H9 (cell line): ENCODE data around the gene PLXNA1. TPM values are rescaled to one million over a fixed set of nuclear protein-coding genes. Genes with fewer than 3 reads are reported as not detected.

Experiments used
- DNase-seq: peaks from one replicate; pipeline ENCODE4 v3.0.0-alpha.2; 2017
- H2AFZ ChIP-seq: one replicate; pipeline ENCODE4 v1.6.1; 2013; ENCODE audit warnings: mild to moderate bottlenecking, low read length, control low read depth, moderate library complexity
- H2AK5ac ChIP-seq: 2 replicates; pipeline ENCODE4 v1.6.1; 2013; ENCODE audit warnings: low read length, control low read depth, mixed read lengths; ENCODE audit not compliant: insufficient read length
- H2BK120ac ChIP-seq: one replicate; pipeline ENCODE4 v1.6.1; 2013; ENCODE audit warnings: low read depth, mild to moderate bottlenecking, low read length, control low read depth, inconsistent platforms; ENCODE audit not compliant: poor library complexity, severe bottlenecking
- H2BK12ac ChIP-seq: 2 replicates; pipeline ENCODE4 v1.6.1; 2013; ENCODE audit warnings: low read length, control low read depth, mixed read lengths, low read depth; ENCODE audit not compliant: insufficient read length
- H2BK15ac ChIP-seq: 2 replicates; pipeline ENCODE4 v1.6.1; 2013; ENCODE audit warnings: low read depth, low read length, control low read depth
- H2BK20ac ChIP-seq: one replicate; pipeline ENCODE4 v1.6.1; 2013; ENCODE audit warnings: low read depth, mild to moderate bottlenecking, low read length, control low read depth, inconsistent platforms; ENCODE audit not compliant: poor library complexity, severe bottlenecking
- H2BK5ac ChIP-seq: 2 replicates; pipeline ENCODE4 v1.6.1; 2013; ENCODE audit warnings: low read length, control low read depth, mixed read lengths; ENCODE audit not compliant: insufficient read length
- H3K14ac ChIP-seq: 2 replicates; pipeline ENCODE4 v1.6.1; 2013; ENCODE audit warnings: low read length, control low read depth; ENCODE audit not compliant: insufficient read depth
- H3K18ac ChIP-seq: 2 replicates; pipeline ENCODE4 v1.6.1; 2013; ENCODE audit warnings: low read depth, mild to moderate bottlenecking, mixed read lengths, low read length, control low read depth; ENCODE audit not compliant: insufficient read length
- H3K23ac ChIP-seq: 2 replicates; pipeline ENCODE4 v1.6.1; 2013; ENCODE audit warnings: low read length, control low read depth, mixed read lengths, low read depth; ENCODE audit not compliant: insufficient read length
- H3K23me2 ChIP-seq: 2 replicates; pipeline ENCODE4 v1.6.1; 2013; ENCODE audit warnings: low read depth, mild to moderate bottlenecking, mixed read lengths, low read length, control low read depth; ENCODE audit not compliant: insufficient read length, poor library complexity, severe bottlenecking
- H3K27ac ChIP-seq: 2 replicates; pipeline ENCODE4 v1.5.1; 2013; ENCODE audit warnings: low read length, control low read depth, mixed read lengths, low read depth; ENCODE audit not compliant: insufficient read length
- H3K27me3 ChIP-seq: 2 replicates; pipeline ENCODE4 v1.6.1; 2013; ENCODE audit warnings: low read length, control low read depth, inconsistent platforms; ENCODE audit not compliant: insufficient read depth
- H3K4ac ChIP-seq: 2 replicates; pipeline ENCODE4 v1.6.1; 2013; ENCODE audit warnings: low read depth, mild to moderate bottlenecking, control low read depth, inconsistent platforms, low read length, moderate library complexity
- H3K4me1 ChIP-seq: 2 replicates; pipeline ENCODE4 v1.6.1; 2013; ENCODE audit warnings: low read length, control low read depth, inconsistent platforms; ENCODE audit not compliant: insufficient read depth
- H3K4me2 ChIP-seq: 2 replicates; pipeline ENCODE4 v1.6.1; 2013; ENCODE audit warnings: low read length, control low read depth, mixed read lengths; ENCODE audit not compliant: insufficient read length, insufficient read depth
- H3K56ac ChIP-seq: 2 replicates; pipeline ENCODE4 v1.6.1; 2013; ENCODE audit warnings: low read depth, mild to moderate bottlenecking, mixed read lengths, low read length, control low read depth; ENCODE audit not compliant: insufficient read length
- H3K79me1 ChIP-seq: 2 replicates; pipeline ENCODE4 v1.6.1; 2013; ENCODE audit warnings: low read depth, mild to moderate bottlenecking, moderate library complexity, low read length, control low read depth, inconsistent platforms; ENCODE audit not compliant: insufficient read depth, poor library complexity, severe bottlenecking
- H3K79me2 ChIP-seq: 2 replicates; pipeline ENCODE4 v1.6.1; 2013; ENCODE audit warnings: low read length, control low read depth, inconsistent platforms; ENCODE audit not compliant: insufficient read depth
- H3K9ac ChIP-seq: 2 replicates; pipeline ENCODE4 v1.6.1; 2013; ENCODE audit warnings: low read length, control low read depth, mixed read lengths; ENCODE audit not compliant: insufficient read length; ENCODE audit errors: extremely low read depth
- H3K9me3 ChIP-seq: one replicate; pipeline ENCODE4 v1.6.1; 2013; ENCODE audit warnings: low read depth, low read length, inconsistent platforms; ENCODE audit not compliant: control insufficient read depth
- H3T11ph ChIP-seq: one replicate; pipeline ENCODE4 v1.6.1; 2013; ENCODE audit warnings: mild to moderate bottlenecking, low read length, control low read depth, inconsistent platforms
- H4K20me1 ChIP-seq: one replicate; pipeline ENCODE4 v1.6.1; 2013; ENCODE audit not compliant: control insufficient read depth, insufficient read length, insufficient read depth
- H4K5ac ChIP-seq: 2 replicates; pipeline ENCODE4 v1.6.1; 2013; ENCODE audit warnings: low read depth, mild to moderate bottlenecking, mixed read lengths, low read length, control low read depth; ENCODE audit not compliant: insufficient read length
- H4K8ac ChIP-seq: replicated peaks from 2 replicates; pipeline ENCODE4 v1.6.1; 2013; ENCODE audit warnings: low read length, control low read depth, mixed read lengths, low read depth; ENCODE audit not compliant: insufficient read length
- H4K91ac ChIP-seq: 2 replicates; pipeline ENCODE4 v1.6.1; 2013; ENCODE audit warnings: low read depth, mild to moderate bottlenecking, moderate library complexity, mixed read lengths, low read length, control low read depth; ENCODE audit not compliant: insufficient read length
- H3K27ac Mint-ChIP-seq, 3 experiments: 2 replicates in 2 of 3; 3 replicates in 1 of 3; pipeline ENCODE4 v1.8.0; 2020 to 2021; ENCODE audit warnings: mixed read lengths in 3 of 3, mild to moderate bottlenecking in 1 of 3, moderate library complexity in 1 of 3
- H3K27me3 Mint-ChIP-seq: 2 replicates; pipeline ENCODE4 v1.8.0; 2021; ENCODE audit warnings: low read depth, mild to moderate bottlenecking, moderate library complexity, mixed read lengths
- H3K36me3 Mint-ChIP-seq, 3 experiments: 2 replicates in 2 of 3; 3 replicates in 1 of 3; pipeline ENCODE4 v1.8.0; 2020 to 2021; ENCODE audit warnings: low read depth in 3 of 3, mixed read lengths in 3 of 3; ENCODE audit not compliant: insufficient read depth in 1 of 3
- H3K4me1 Mint-ChIP-seq, 2 experiments: 2 replicates each; pipeline ENCODE4 v1.8.0; 2020; ENCODE audit warnings: mixed read lengths in 2 of 2
- H3K4me3 Mint-ChIP-seq, 2 experiments: 2 replicates in 1 of 2; 3 replicates in 1 of 2; pipeline ENCODE4 v1.8.0; 2020 to 2021; ENCODE audit warnings: mild to moderate bottlenecking in 2 of 2, mixed read lengths in 2 of 2, moderate library complexity in 1 of 2
- H3K9me3 Mint-ChIP-seq, 2 experiments: 2 replicates in 1 of 2; 3 replicates in 1 of 2; pipeline ENCODE4 v1.8.0; 2020; ENCODE audit warnings: mild to moderate bottlenecking in 2 of 2, mixed read lengths in 2 of 2, moderate library complexity in 1 of 2
- CTCF ChIP-seq: fragments of 200-600 bp; sonication (generic); conservative IDR thresholded peaks from 3 replicates; pipeline ENCODE4 v1.8.0; 2021; ENCODE audit warnings: antibody characterized with exemption, mild to moderate bottlenecking
- WGBS: extraction: QIAGEN DNeasy Blood & Tissue Kit; methylation state at CpG from one replicate; pipeline ENCODE4 v1.1.7; 2013; ENCODE audit warnings: missing lambda C conversion rate, low lambda C conversion rate, mixed read lengths; ENCODE audit not compliant: insufficient read length; ENCODE audit errors: extremely low coverage; 5-methylcytosine and 5-hydroxymethylcytosine counted together
- total RNA-seq: library from RNA; stranded (reverse); gene quantifications from 2 replicates; pipeline ENCODE4 v1.2.1, GENCODE V29; 2021

PLXNA1 gene
- total RNA-seq, 1 experiment from 2014 or later: 42.1 TPM

- peaks cover 4% of the 10 kb centered on the region for H3K27me3 Mint-ChIP-seq
- peaks cover 1 to 6% (median 2%) of the 10 kb centered on the region in 3 experiments; a peak in 5 of 7 replicates for H3K36me3 Mint-ChIP-seq
- WGBS: no CpG with 5 or more reads among the region's 7 CpGs
- Histone ChIP-seq H2BK5ac (no peak overlapping the region), H4K5ac (no peak overlapping the region), H2AFZ (no peak overlapping the region), H3K27me3 (no peaks in the 10 kb centered on the region), H4K91ac (no peak overlapping the region), H2BK20ac (no peak overlapping the region), H3K23ac (no peak overlapping the region), H3K9ac (no peak overlapping the region), H4K20me1 (no peaks in the 10 kb centered on the region), H4K8ac (no peak overlapping the region), H3K9me3 (no peaks in the 10 kb centered on the region), H3K79me2 (no peaks in the 10 kb centered on the region), H3T11ph (no peak overlapping the region), H3K18ac (no peak overlapping the region), H3K4me2 (no peak overlapping the region), H2BK12ac (no peak overlapping the region), H3K4ac (no peak overlapping the region), H2BK15ac (no peak overlapping the region), H3K56ac (no peak overlapping the region), H3K27ac (no peak overlapping the region), H3K4me1 (no peaks in the 10 kb centered on the region), H2BK120ac (no peak overlapping the region), H3K79me1 (no peaks in the 10 kb centered on the region), H2AK5ac (no peak overlapping the region), H3K23me2 (no peaks in the 10 kb centered on the region), H3K14ac (no peak overlapping the region)
- peaks cover 22 to 23% of the 10 kb centered on the region in 2 experiments for H3K4me1 Mint-ChIP-seq
- H3K4me3 Mint-ChIP-seq: no peak overlapping the region
- no peak for TF ChIP-seq CTCF
- no peak overlapping the region for H3K27ac Mint-ChIP-seq
- no peak for DNase-seq
- H3K9me3 Mint-ChIP-seq: peaks cover 7 to 10% of the 10 kb centered on the region in 2 experiments
Measured at GRCh38 chr3:126969586-126969985, 13.3 kb upstream of the PLXNA1 start.
